ENCODE results near the gene SYTL1.
A peak's percentile ranks its signal among the peaks of the same experiment; 100 is the strongest.

The SYTL1 gene

GRCh38 chr1:27316860-27317259 is 25.0 kb upstream of the SYTL1 start:
- no peak overlapping the region for H3K4me3 ChIP-seq (ENCODE audit: low read depth, low read length)

DNA sequence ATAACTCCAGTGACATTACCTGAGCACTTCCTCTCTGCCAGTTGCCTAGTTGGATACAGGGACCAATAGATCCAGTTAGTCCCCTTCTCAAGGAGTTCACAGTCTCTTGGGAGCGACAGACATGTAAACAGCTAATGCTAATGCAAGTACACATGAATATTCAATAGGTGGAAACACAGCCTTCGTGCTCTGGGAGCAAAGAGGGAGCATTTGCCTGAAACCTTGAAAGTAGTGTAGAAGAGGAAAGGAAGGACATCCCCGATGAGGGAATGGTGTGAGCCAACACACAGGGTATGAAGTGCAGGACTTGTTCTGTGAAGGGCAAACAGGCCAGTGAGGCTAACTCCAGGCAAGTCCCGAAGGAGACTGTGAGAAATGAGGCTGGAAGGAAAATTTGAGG is 23.7 kb upstream of the SYTL1 start:
- no peak overlapping the region for H3K4me3 ChIP-seq (ENCODE audit: low read depth, low read length)

DNA sequence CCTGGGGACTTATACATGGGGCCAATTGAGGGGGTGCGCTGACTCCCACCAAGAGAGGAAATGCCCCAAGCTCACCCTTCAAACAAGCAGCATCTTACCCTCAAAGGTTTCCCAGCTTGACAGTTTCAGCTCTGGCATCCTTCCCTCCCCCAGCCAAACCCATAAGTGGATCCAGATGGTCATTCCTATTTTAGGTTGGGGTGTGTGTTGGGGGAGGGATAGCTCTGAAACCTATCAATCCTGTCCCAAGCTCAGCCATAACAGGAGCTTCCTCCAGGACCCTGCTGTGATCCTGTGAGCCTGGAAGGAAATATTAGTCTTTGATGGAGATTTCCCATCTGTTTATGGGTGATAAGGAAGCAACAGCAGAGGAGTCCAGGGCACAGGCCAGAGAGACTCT is 23.2 kb upstream of the SYTL1 start:
- no peak overlapping the region for H3K4me3 ChIP-seq (ENCODE audit: low read depth, low read length)

DNA sequence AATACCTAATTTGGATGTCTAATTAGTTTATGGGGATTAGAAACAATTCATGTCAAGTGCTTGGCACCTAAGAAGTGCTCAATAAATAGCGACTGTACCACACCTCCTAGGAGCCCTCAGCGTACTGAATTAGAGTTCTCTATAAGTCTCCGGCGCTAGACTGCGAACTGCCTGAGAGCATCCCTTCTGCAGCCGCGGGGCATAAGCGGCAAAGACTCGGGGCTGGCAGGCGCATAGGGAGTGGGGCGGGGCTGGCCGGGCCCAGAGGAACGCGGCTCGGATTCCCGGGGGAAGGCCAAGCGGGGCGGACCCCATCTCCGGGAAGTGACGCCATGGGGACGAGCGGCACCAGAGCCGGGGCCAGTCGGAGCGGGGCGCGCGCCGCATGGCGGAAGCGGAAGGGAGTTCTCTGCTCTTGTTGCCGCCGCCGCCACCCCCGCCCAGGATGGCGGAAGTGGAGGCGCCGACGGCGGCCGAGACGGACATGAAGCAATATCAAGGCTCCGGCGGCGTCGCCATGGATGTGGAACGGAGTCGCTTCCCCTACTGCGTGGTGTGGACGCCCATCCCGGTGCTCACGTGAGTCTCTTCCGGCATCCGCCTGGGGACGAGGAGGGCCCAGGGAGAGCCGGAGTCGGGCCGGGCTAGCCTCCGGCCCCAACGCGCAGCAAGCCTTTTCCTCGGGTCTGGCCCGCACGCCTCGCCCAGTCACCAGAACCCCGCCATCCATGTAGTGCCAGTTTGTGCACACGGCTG is 19.8 kb upstream of the SYTL1 start, which contains the start of gene TMEM222:
Gene TMEM222 (plus strand): TSS at position 351 of the 756 bp plus-strand sequence. CDS start 35 bp downstream, at position 386.
- peak within 1 kb of the TSS; percentile 98 for H3K4me3 ChIP-seq (ENCODE audit: low read depth, low read length)

DNA sequence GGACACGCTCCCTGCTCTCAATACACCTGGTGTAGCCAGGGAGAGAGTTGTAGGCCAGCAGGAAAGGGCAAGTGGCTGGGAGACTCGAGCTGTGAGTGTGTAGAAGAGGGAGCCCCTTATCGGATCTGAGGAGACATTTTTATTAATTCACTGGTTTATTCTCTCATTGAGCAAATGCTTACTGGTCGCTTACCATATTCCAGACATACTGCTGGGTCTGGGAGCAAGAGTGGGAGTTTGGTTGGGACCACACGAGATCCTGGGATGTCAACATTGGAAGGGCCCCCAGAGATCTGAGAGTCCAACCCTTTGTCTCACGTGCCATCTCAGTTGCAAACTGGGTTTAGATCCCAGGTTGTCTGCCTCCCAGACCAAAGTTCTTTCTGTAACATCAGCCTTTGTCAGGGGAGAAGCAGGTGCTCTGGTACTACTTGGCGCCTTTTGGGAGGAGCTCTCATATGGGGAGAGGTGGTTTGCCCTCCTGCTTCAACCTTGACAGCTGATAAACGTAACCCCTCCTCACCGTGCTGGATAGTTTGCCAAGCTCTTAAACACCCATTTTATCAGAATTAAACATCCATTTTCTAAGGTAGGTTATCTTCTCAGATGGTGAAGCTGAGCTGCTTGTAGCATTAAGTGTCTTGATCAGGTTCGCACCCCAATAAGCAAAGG is 19.1 kb upstream of the SYTL1 start:
- peak overlapping the region; percentile 98 for H3K4me3 ChIP-seq (ENCODE audit: low read depth, low read length)

DNA sequence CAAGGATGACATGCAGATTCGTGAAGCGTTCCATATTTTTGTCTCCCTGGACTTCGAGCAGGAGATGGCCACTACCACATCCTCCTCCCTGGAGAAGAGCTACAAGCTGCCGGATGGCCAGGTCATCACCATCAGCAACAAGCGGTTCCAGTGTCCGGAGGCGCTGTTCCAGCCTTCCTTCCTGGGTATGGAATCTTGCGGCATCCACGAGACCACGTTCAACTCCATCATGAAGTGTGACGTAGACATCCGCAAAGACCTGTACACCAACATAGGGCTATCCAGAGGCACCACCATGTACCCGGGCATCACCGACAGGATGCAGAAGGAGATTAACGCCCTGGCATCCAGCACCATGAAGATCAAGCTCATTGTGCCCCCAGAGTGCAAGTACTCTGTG is 16.5 kb upstream of the SYTL1 start:
- no peak overlapping the region for H3K4me3 ChIP-seq (ENCODE audit: low read depth, low read length)

GRCh38 chr1:27327964-27328363 is 13.9 kb upstream of the SYTL1 start:
- H3K4me3 ChIP-seq (ENCODE audit: low read depth, low read length): no peak overlapping the region

GRCh38 chr1:27330786-27331185 is 11.0 kb upstream of the SYTL1 start:
- no peak overlapping the region for H3K4me3 ChIP-seq (ENCODE audit: low read depth, low read length)

- H3K4me3 ChIP-seq (ENCODE audit: low read depth, low read length): no peak overlapping the region
These were observed 10.4 kb upstream of the SYTL1 start for GRCh38 chr1:27331426-27331825.

GRCh38 chr1:27331922-27332321 is 9.9 kb upstream of the SYTL1 start:
- H3K4me3 ChIP-seq (ENCODE audit: low read depth, low read length): no peak overlapping the region

DNA sequence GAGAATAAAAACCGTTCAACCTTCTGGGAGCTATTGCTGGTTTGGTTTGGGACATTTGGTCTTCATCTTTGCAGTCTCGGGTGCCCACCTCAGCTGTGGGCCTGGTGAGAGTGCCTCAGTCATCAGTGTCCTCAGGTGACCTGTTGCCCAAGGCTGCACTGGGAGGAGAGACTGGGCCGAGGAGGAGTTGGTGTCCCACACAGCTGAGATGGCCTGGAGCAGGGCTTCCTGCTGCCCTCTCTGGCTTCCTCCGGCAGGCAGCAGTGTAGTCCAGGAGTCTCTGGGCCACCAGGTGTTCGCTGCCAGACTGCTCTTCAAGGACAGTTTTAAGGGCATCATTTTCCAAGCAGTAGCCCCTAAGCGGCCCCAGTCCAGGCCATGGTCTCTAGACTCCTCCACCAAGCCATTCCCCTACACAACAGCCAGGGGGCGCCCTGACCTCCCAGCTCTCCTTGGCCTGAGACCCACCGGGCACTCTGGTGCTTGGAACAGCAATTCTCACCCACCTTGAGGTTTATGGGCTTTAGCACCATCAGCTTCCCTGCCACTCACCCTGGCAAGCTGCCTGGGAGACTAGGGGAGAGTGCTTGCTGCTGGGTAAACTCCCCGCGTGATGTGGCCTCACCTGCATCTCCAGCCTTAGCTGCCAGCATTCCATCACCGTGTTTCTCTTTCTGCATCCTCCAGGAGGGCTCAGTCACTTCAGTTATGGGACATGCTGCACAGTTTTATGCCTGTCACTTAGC is 9.1 kb upstream of the SYTL1 start:
- H3K4me3 ChIP-seq (ENCODE audit: low read depth, low read length): no peak overlapping the region

- H3K4me3 ChIP-seq (ENCODE audit: low read depth, low read length): no peak overlapping the region
These were observed 8.0 kb upstream of the SYTL1 start for GRCh38 chr1:27333717-27334279.

DNA sequence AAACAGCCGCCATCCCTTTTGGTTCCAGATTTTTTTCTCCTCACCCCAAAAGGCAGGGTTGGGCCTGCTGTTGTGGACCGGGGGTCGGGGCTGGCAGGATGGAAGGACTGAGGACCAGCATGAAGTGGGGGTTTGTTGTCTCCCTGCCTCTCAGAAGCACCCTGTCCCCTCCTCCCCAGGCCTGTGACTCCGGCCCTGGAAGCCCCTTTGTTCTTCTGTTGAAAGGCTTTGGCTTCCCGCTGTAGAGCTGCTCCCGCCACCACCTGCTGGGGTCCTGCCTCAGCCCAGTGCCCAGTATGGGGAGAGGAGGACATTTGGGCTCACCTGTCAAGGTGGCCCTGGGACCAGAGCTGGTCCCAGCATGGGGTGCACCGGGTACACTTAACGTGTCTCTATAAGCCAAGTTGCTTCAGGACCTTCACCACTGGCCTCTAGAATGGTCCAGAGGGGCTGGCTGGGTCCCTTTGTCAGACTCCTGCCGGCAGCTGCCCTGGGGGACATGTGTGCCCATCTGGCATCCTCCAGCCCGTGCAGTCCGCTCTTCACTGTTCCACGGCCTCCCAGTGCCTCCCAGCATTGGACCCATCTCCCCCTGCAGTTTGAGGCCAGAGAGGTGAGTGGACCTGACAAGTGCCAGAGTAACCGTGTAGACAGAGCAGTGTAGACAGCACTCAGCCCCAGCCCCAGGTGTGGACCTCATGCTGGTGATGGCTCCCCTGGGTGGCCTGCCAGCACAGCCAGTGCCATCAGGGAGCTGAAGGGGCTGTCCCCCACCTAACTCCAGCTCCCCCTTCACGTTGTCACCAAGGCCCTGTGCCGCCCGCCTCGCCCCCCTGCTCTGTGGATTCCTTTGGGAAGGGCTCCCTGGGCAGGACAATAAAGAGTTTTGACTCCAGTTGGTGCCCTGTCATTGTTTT is 6.1 kb upstream of the SYTL1 start:
- H3K4me3 ChIP-seq (ENCODE audit: low read depth, low read length): no peak overlapping the region

GRCh38 chr1:27336756-27337155 is 5.1 kb upstream of the SYTL1 start:
- no peak overlapping the region for H3K4me3 ChIP-seq (ENCODE audit: low read depth, low read length)

DNA sequence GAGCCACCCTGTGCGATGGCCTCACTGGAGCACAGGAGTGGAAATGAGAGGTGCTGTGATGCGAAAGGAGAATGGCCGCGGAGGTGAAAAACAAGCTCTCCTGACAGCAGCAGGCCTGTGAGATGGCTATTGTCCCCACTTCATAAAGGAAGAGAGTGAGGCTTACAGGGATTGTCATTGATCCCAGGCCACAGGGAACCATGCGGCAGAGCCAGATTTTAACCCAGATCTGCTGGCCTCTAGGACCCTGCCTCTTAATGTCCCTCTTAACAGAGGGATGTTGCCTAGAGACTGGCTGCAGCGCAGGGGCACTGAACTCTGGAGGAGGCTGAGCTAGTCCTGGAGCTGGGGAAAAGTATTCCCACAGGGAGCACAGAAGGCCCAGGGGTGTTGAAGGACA is 3.1 kb upstream of the SYTL1 start:
- H3K4me3 ChIP-seq (ENCODE audit: low read depth, low read length): no peak overlapping the region

GRCh38 chr1:27339213-27339612 is 2.6 kb upstream of the SYTL1 start:
- H3K4me3 ChIP-seq (ENCODE audit: low read depth, low read length): no peak overlapping the region

DNA sequence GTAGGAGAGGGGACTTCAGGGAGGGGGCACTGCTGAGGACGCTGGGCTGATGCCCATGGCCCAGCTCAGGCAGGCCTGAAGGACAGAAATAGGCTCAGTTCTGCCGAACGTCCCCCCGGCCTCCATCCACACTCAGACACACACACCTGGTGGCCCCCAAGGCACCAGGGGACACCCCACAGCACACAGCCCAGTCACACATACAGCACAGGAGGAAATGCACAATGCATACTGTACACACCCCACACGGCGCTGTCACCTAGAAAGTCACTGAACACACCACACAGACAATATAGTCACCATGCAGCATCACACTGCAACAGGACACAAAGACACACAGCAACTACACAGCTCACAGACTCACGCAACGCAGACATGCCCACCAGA is 562 bp downstream of the SYTL1 start:
- H3K4me3 ChIP-seq (ENCODE audit: low read depth, low read length): peak overlapping the region; percentile 27

DNA sequence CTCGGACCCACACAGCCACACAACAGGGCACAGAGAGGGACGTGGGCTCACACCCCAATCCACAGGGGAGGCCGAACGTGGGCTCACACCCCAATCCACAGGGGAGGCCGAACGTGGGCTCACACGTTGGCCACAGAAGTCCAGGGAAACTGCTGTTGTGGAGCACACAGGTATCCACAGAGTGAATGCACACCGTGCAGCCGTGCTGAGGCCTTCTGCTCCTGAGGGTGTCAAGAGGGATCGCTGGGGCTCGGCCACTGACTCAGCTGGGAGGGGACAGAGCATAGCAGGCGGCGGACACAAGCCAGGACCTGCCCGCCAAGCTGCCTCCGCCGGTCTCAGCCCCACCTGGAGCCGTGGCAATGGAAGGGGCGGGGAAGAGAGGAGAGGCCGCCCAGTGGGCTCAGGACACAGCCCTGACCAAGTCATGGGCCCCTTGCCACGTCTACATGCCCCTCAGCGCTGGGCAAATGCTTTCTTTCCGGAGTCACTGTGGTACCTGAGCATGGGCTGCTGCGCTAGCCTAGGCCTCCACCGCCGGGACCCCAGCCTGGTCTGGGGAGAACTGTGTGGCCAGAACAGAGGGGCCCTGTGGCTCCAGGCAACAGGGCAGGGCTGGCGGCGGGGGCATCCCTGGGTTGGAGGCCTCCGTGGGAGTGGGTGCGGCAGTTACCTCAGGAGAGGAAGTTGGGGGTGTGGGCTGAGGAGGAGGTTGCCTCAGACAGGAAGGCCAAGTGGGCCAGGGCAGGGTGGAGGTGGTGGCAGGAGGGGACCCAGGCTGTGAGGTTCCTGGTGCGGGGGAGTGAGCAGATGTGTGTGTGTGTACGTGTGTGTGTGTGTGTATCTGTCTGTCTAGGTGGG is 1.2 kb downstream of the SYTL1 start:
- no peak overlapping the region for H3K4me3 ChIP-seq (ENCODE audit: low read depth, low read length)

DNA sequence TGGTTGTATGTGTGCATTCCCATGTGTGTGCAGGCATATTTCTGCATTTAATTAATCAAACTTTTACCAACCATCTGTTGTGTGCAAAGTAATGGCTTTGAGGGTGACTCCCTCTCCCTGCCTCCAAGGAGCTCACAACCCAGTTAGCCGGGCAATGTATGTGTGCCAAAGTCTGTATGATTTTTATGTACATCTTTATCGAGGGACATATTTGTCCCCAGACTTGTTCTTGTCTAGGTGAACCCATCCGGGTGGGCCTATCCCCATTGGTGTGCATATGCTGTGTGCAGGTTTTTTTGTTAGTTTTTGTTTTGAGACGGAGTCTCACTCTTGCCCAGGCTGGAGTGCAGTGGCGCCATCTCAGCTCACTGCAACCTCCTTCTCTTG is 1.8 kb downstream of the SYTL1 start:
- H3K4me3 ChIP-seq (ENCODE audit: low read depth, low read length): no peak overlapping the region

- H3K4me3 ChIP-seq (ENCODE audit: low read depth, low read length): no peak overlapping the region
These were observed 3.5 kb downstream of the SYTL1 start for GRCh38 chr1:27345272-27345671.
